HG03469 (cell line): Measurements from ENCODE around the gene EXOC6B.

ENCODE experiments used
- ATAC-seq: cut with Tn5 transposase; IDR thresholded peaks from one replicate; pipeline ENCODE4 v1.9.1; 2021; ENCODE audit warnings: mild to moderate bottlenecking, moderate library complexity, moderate number of reproducible peaks; ENCODE audit not compliant: unreplicated experiment

EXOC6B gene

GRCh38 chr2:72744049-72744448 lies 81.8 kb downstream of the EXOC6B start:
- ATAC-seq, result no peak

- ATAC-seq, result no peak
Observed at GRCh38 chr2:72743481-72743880, 82.4 kb downstream of the EXOC6B start.

- no peak for ATAC-seq
Observed at GRCh38 chr2:72738096-72738495, 87.7 kb downstream of the EXOC6B start.

- no peak for ATAC-seq
Observed at GRCh38 chr2:72734432-72734831, 91.4 kb downstream of the EXOC6B start.

GRCh38 chr2:72731116-72731515 lies 94.7 kb downstream of the EXOC6B start:
- ATAC-seq, result no peak

GRCh38 chr2:72727356-72727755 lies 98.5 kb downstream of the EXOC6B start:
- no peak for ATAC-seq

GRCh38 chr2:72723769-72724370 lies 102.0 kb downstream of the EXOC6B start:
- ATAC-seq, result no peak

- no peak for ATAC-seq
Observed at GRCh38 chr2:72722492-72723070, 103.3 kb downstream of the EXOC6B start.

GRCh38 chr2:72719416-72719815 lies 106.4 kb downstream of the EXOC6B start:
- no peak for ATAC-seq

GRCh38 chr2:72718876-72719275 lies 107.0 kb downstream of the EXOC6B start:
- ATAC-seq, result no peak

GRCh38 chr2:72716601-72717000 lies 109.2 kb downstream of the EXOC6B start:
- no peak for ATAC-seq

- no peak for ATAC-seq
Observed at GRCh38 chr2:72713857-72714256, 112.0 kb downstream of the EXOC6B start.

- no peak for ATAC-seq
Observed at GRCh38 chr2:72712977-72713376, 112.9 kb downstream of the EXOC6B start.

GRCh38 chr2:72712304-72712703 lies 113.5 kb downstream of the EXOC6B start:
- no peak for ATAC-seq

GRCh38 chr2:72710418-72711152 lies 115.2 kb downstream of the EXOC6B start:
- ATAC-seq, result no peak

GRCh38 chr2:72708236-72708635 lies 117.6 kb downstream of the EXOC6B start:
- no peak for ATAC-seq

GRCh38 chr2:72698300-72698699 lies 127.5 kb downstream of the EXOC6B start:
- no peak for ATAC-seq

GRCh38 chr2:72696559-72696958 lies 129.3 kb downstream of the EXOC6B start:
- ATAC-seq, result no peak

GRCh38 chr2:72695676-72696075 lies 130.2 kb downstream of the EXOC6B start:
- ATAC-seq, result no peak

GRCh38 chr2:72694715-72695496 lies 130.9 kb downstream of the EXOC6B start:
- no peak for ATAC-seq

- ATAC-seq, result no peak
Observed at GRCh38 chr2:72689579-72690195, 136.1 kb downstream of the EXOC6B start.
